HFFc6 (cell line): ENCODE results near the gene PMFBP1. TPM values are rescaled to one million over a fixed set of nuclear protein-coding genes. Genes with fewer than 3 reads are reported as not detected.

Source experiments
- DNase-seq: peaks from one replicate; pipeline ENCODE4 v3.0.0-alpha.2; 2018
- H3K27ac Mint-ChIP-seq: 2 replicates; pipeline ENCODE4 v1.8.0; 2020; ENCODE audit warnings: mild to moderate bottlenecking, mixed read lengths
- H3K27me3 Mint-ChIP-seq: 2 replicates; pipeline ENCODE4 v1.8.0; 2021; ENCODE audit warnings: mild to moderate bottlenecking, moderate library complexity, mixed read lengths; ENCODE audit not compliant: insufficient read depth
- H3K36me3 Mint-ChIP-seq: 2 replicates; pipeline ENCODE4 v1.8.0; 2021; ENCODE audit warnings: low read depth, mixed read lengths
- H3K4me1 Mint-ChIP-seq: 2 replicates; pipeline ENCODE4 v1.8.0; 2020; ENCODE audit warnings: low read depth, mixed read lengths
- H3K4me3 Mint-ChIP-seq: 2 replicates; pipeline ENCODE4 v1.8.0; 2020; ENCODE audit warnings: mild to moderate bottlenecking, moderate library complexity, mixed read lengths
- H3K9me3 Mint-ChIP-seq: 2 replicates; pipeline ENCODE4 v1.8.0; 2020; ENCODE audit warnings: mild to moderate bottlenecking, mixed read lengths
- CTCF ChIP-seq: fragments of 200-600 bp; sonication (generic); IDR thresholded peaks from 2 replicates; pipeline ENCODE4 v1.5.0; 2021; ENCODE audit warnings: antibody characterized with exemption, mild to moderate bottlenecking
- total RNA-seq, 6 experiments: library from RNA; stranded (reverse); fragmentation: NEBNext Ultra II Directional; extraction: Animal tissue kit (Norgen Biotek cat#: 25700); gene quantifications; 2 replicates in 1 of 6; 3 replicates in 5 of 6; pipeline ENCODE4 v1.2.3, GENCODE V29; 2021

Gene PMFBP1
- total RNA-seq, 6 experiments from 2014 or later: 0.07 to 0.31 TPM; not detected in 4

GRCh38 chr16:72137380-72138063 is 34.4 kb downstream of the PMFBP1 start:
- DNase-seq: no peak
- Mint-ChIP-seq H3K36me3 (no peaks in the 10 kb centered on the region), H3K27ac (no peak overlapping the region), H3K4me3 (no peak overlapping the region), H3K27me3 (peaks cover 7% of the 10 kb centered on the region), H3K4me1 (no peaks in the 10 kb centered on the region), H3K9me3 (no peaks in the 10 kb centered on the region)
- no peak for TF ChIP-seq CTCF

- H3K27ac Mint-ChIP-seq: no peak overlapping the region
- no peaks in the 10 kb centered on the region for H3K9me3 Mint-ChIP-seq
- TF ChIP-seq CTCF: no peak
- H3K4me3 Mint-ChIP-seq: no peak overlapping the region
- no peaks in the 10 kb centered on the region for H3K36me3 Mint-ChIP-seq
- no peak for DNase-seq
- peaks cover 14% of the 10 kb centered on the region for H3K27me3 Mint-ChIP-seq
- H3K4me1 Mint-ChIP-seq: no peaks in the 10 kb centered on the region; the same call in 1 of the 2 replicates
Observed at GRCh38 chr16:72134507-72134906, 37.4 kb downstream of the PMFBP1 start.

- no peaks in the 10 kb centered on the region; the same call in 1 of the 2 replicates for H3K4me1 Mint-ChIP-seq
Observed at GRCh38 chr16:72132726-72133125, 39.2 kb downstream of the PMFBP1 start.

GRCh38 chr16:72131036-72131435 is 40.9 kb downstream of the PMFBP1 start:
- TF ChIP-seq CTCF: no peak
- no peak for DNase-seq
- Mint-ChIP-seq H3K36me3 (no peaks in the 10 kb centered on the region), H3K27ac (no peak overlapping the region), H3K27me3 (peaks cover 13% of the 10 kb centered on the region), H3K4me1 (no peaks in the 10 kb centered on the region; the same call in 1 of the 2 replicates), H3K9me3 (no peaks in the 10 kb centered on the region), H3K4me3 (no peak overlapping the region)

More at GRCh38 chr16:72132726-72133125, 39.2 kb downstream of the PMFBP1 start:
- Mint-ChIP-seq H3K9me3 (no peaks in the 10 kb centered on the region), H3K36me3 (no peaks in the 10 kb centered on the region), H3K27ac (no peak overlapping the region), H3K4me3 (no peak overlapping the region), H3K27me3 (peaks cover 14% of the 10 kb centered on the region)
- no peak for TF ChIP-seq CTCF
- DNase-seq: no peak

GRCh38 chr16:72129976-72130656 is 41.8 kb downstream of the PMFBP1 start:
- H3K36me3 Mint-ChIP-seq: no peaks in the 10 kb centered on the region
- DNase-seq: no peak
- no peak overlapping the region for H3K27ac Mint-ChIP-seq
- peaks cover 13% of the 10 kb centered on the region for H3K27me3 Mint-ChIP-seq
- peaks cover 6% of the 10 kb centered on the region for H3K4me1 Mint-ChIP-seq
- no peak overlapping the region for H3K4me3 Mint-ChIP-seq
- no peak for TF ChIP-seq CTCF
- no peaks in the 10 kb centered on the region for H3K9me3 Mint-ChIP-seq
